ENCODE results near the gene COL18A1.

DNA sequence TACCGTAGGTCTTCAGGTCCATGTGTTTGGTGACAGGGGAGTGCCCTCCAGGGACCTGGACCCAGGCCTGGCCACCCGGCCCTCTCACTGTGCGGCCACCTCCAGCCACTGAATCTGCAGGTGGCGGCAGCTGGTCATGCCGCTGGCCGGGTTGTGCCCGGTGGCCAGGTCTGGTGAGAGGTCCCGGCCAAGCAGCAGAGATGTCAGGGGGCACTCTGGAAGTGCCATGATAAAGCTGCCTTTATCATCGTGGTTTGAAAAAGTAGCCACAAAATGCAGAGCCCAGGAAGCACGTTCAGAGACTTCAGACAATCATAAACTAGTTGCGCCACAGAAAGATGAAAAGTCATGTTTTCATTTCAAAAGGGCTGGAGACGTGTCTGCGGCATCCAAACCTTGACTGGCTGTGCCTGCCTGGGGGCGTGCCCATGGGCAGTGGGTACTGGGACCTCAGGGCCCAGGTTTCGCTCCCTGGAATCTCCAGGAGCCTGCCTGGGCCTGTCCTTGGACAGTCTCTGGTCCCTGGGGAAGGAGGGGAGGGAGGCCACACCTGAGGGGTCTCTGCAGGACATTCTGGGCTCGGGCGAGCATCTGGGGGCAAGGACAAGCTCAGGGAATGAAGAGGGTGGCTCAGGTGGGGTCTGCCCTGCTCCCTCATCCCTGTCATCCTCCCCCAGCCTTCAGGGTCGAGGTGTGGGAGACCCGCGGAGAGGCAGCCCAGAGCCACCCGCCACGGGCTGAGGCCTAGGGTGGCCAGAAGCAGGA is 44.9 kb downstream of the COL18A1 start:
- TF ChIP-seq, protein P1, sequence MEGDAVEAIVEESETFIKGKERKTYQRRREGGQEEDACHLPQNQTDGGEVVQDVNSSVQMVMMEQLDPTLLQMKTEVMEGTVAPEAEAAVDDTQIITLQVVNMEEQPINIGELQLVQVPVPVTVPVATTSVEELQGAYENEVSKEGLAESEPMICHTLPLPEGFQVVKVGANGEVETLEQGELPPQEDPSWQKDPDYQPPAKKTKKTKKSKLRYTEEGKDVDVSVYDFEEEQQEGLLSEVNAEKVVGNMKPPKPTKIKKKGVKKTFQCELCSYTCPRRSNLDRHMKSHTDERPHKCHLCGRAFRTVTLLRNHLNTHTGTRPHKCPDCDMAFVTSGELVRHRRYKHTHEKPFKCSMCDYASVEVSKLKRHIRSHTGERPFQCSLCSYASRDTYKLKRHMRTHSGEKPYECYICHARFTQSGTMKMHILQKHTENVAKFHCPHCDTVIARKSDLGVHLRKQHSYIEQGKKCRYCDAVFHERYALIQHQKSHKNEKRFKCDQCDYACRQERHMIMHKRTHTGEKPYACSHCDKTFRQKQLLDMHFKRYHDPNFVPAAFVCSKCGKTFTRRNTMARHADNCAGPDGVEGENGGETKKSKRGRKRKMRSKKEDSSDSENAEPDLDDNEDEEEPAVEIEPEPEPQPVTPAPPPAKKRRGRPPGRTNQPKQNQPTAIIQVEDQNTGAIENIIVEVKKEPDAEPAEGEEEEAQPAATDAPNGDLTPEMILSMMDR (IDR thresholded peaks at IDR 0.05; ENCODE audit: borderline replicate concordance, extremely low read depth, low read length, poor library complexity, severe bottlenecking), result no peak
- no peak for TF ChIP-seq EZH2 (IDR thresholded peaks at IDR 0.05; ENCODE audit: borderline replicate concordance, low read depth, low read length, severe bottlenecking)
